SJSA1 (cell line): ENCODE results near the gene GPR146. TPM values are rescaled to one million over a fixed set of nuclear protein-coding genes. Genes with fewer than 3 reads are reported as not detected.
"Not testable (repeated sequence)": the region's sequence is repeated elsewhere in the genome, so short reads cannot be mapped to it uniquely, and the experiment has no call there.

Experiments
- DNase-seq, 2 experiments: peaks; one replicate each; pipeline ENCODE4 v3.0.0-alpha.2; 2015 to 2020; ENCODE audit warnings: low spot score in 2 of 2, low read depth in 1 of 2
- H3K27ac ChIP-seq: fragments of 250-450 bp; sonication (Bioruptor Pico); 2 replicates; pipeline ENCODE4 v1.5.1; 2020; ENCODE audit warnings: mild to moderate bottlenecking, moderate library complexity
- H3K27me3 ChIP-seq: fragments of 250-450 bp; sonication (Bioruptor Pico); replicated peaks from 2 replicates; pipeline ENCODE4 v1.5.1; 2020; ENCODE audit warnings: mild to moderate bottlenecking, moderate library complexity
- H3K36me3 ChIP-seq: fragments of 250-450 bp; sonication (Bioruptor Pico); 2 replicates; pipeline ENCODE4 v1.5.1; 2020; ENCODE audit warnings: mild to moderate bottlenecking
- H3K4me1 ChIP-seq: fragments of 250-450 bp; sonication (Bioruptor Pico); replicated peaks from 2 replicates; pipeline ENCODE4 v1.6.1; 2021; ENCODE audit warnings: mild to moderate bottlenecking
- H3K4me3 ChIP-seq: fragments of 250-450 bp; sonication (Bioruptor Pico); 2 replicates; pipeline ENCODE4 v1.5.1; 2020; ENCODE audit warnings: mild to moderate bottlenecking
- H3K9me3 ChIP-seq: fragments of 250-450 bp; sonication (Bioruptor Pico); replicated peaks from 2 replicates; pipeline ENCODE4 v1.5.1; 2020; ENCODE audit warnings: mild to moderate bottlenecking
- total RNA-seq: library from RNA; depleted of rRNA; stranded (reverse); fragments of >200 nt; shearing (Covaris generic); gene quantifications from 2 replicates; pipeline ENCODE4 v1.2.3, GENCODE V29; 2014; rRNA removed

GPR146 gene, protein sequence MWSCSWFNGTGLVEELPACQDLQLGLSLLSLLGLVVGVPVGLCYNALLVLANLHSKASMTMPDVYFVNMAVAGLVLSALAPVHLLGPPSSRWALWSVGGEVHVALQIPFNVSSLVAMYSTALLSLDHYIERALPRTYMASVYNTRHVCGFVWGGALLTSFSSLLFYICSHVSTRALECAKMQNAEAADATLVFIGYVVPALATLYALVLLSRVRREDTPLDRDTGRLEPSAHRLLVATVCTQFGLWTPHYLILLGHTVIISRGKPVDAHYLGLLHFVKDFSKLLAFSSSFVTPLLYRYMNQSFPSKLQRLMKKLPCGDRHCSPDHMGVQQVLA
- 0.08 and 0.72 TPM in 2 replicates for total RNA-seq

GRCh38 chr7:1044189-1045068 is at the start of gene GPR146:
Gene GPR146 (plus strand): TSS chr7:1044546. CDS start chr7:1057516, 12,970 bp downstream.
- 0 out of 2 replicates have a peak, but pooled peaks cover 2% of the 10 kb centered on the region for H3K36me3 ChIP-seq
- DNase-seq, result peak; percentile 64 to 96
- no peaks in the 10 kb centered on the region for H3K9me3 ChIP-seq
- H3K4me3 ChIP-seq, result peak within 1 kb of the TSS; percentile 54
- no peaks in the 10 kb centered on the region for H3K27me3 ChIP-seq
- H3K4me1 ChIP-seq, result peaks cover 21% of the 10 kb centered on the region
- H3K27ac ChIP-seq, result no peak within 1 kb of the TSS

GRCh38 chr7:994592-995308 is 49.6 kb upstream of the GPR146 start:
- Histone ChIP-seq H3K27me3 (no peaks in the 10 kb centered on the region), H3K36me3 (peaks cover 18% of the 10 kb centered on the region), H3K4me3 (no peak overlapping the region), H3K27ac (no peak overlapping the region), H3K4me1 (peaks cover 12% of the 10 kb centered on the region), H3K9me3 (no peaks in the 10 kb centered on the region)
- DNase-seq, result no peak

- H3K36me3 ChIP-seq, result peaks cover 18% of the 10 kb centered on the region
- peaks cover 12% of the 10 kb centered on the region for H3K4me1 ChIP-seq
- no peak overlapping the region for H3K4me3 ChIP-seq
- no peak for DNase-seq
- H3K27ac ChIP-seq, result no peak overlapping the region
- no peaks in the 10 kb centered on the region for H3K27me3 ChIP-seq
- H3K9me3 ChIP-seq, result no peaks in the 10 kb centered on the region
Measured at GRCh38 chr7:995571-995970, 48.8 kb upstream of the GPR146 start.

- H3K27ac ChIP-seq, result no peak overlapping the region
- DNase-seq, result no peak
- H3K9me3 ChIP-seq, result no peaks in the 10 kb centered on the region
- H3K4me3 ChIP-seq, result no peak overlapping the region
- peaks cover 12% of the 10 kb centered on the region for H3K4me1 ChIP-seq
- no peaks in the 10 kb centered on the region for H3K27me3 ChIP-seq
- peaks cover 18% of the 10 kb centered on the region for H3K36me3 ChIP-seq
Measured at GRCh38 chr7:996079-996872, 48.1 kb upstream of the GPR146 start.

DNA sequence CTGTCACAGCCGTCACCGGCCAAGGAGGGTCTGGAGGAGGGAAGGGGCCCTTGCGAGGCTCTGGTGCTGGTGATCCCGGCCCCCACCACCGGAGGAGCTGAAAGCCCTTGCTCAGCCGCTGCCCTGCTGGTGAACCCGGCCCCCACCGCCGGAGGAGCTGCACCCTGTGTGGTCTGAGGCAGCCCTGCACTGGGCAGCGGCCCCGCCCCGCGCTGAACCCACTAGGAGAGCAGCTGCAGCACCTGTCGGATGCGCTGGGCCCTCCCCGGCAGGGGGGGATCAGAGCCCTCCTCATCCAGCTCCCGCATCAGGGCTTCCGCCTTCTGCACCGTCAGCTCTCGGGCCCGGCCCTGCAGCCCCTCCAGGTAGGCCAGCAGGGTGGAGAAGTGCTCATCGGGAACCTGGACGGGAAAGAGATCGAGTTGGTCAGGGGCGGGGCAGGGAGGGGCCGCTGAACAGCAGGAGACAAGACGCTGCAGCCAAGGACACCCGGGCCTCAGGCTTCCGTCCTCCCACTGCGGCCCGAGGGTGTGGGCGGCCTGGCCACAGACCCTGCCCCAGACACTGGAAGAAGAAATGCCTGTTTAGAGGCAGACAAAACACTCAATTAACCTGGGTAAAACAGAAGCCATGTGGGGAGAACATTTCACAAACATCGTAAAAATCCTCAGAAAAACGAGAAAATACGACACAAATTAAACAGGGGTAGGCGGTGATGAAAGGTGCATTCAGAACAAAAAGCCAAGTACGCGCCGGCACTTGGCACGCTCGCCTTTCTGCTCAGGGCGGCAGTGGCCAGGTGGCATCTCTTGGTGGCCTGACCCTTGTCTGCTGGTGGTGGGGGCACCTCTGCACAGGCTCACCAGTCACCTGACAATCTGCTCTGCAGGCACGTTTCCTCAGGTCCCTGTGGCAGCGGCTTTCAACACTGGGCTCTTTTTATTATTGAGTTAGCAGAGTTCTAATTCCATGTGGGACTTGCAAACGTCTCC is 46.6 kb upstream of the GPR146 start:
- Histone ChIP-seq H3K4me1 (peaks cover 12% of the 10 kb centered on the region), H3K36me3 (peaks cover 18% of the 10 kb centered on the region), H3K4me3 (no peak overlapping the region), H3K27ac (no peak overlapping the region), H3K27me3 (no peaks in the 10 kb centered on the region), H3K9me3 (no peaks in the 10 kb centered on the region)
- DNase-seq, result peak in 1 of 2 experiments; percentile 75

DNA sequence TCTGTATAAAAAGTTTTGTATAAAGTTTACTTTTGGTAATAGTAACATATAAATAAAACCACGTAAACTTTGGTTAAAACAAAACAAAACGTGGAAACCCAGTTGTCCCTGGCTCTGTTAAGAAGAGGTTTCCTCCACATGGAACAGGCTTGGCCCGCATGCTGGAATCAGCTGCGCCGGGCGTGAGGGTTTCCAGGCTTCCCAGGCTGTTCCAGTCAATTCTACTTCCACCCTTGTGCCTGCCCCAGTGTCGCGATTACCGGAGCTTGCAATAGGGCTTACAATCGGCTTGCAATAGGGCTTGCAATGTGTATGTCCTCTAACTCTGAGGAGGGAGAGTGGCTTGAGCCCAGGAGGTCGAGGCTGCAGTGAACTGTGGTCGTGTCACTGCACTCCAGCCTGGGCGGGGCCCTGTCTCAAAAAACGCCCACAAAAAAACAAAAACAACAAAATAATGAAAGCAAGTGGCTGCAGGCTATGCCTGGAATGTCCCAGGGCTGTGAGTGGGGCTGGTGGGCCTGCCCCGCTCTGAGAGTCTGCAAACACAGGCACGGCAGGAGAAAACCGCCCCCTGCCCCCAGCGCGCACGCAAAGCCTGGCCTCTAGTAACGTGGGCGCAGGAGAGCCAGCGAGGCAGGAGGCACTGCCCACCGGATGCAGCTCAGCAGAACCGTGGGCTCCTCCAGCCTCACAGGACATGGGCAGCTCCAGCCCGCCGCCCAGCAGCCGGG is 45.0 kb upstream of the GPR146 start:
- peaks cover 12% of the 10 kb centered on the region for H3K4me1 ChIP-seq
- H3K36me3 ChIP-seq, result peaks cover 18% of the 10 kb centered on the region
- H3K9me3 ChIP-seq, result no peaks in the 10 kb centered on the region
- H3K27me3 ChIP-seq, result no peaks in the 10 kb centered on the region
- no peak overlapping the region for H3K4me3 ChIP-seq
- no peak overlapping the region for H3K27ac ChIP-seq
- no peak for DNase-seq

DNA sequence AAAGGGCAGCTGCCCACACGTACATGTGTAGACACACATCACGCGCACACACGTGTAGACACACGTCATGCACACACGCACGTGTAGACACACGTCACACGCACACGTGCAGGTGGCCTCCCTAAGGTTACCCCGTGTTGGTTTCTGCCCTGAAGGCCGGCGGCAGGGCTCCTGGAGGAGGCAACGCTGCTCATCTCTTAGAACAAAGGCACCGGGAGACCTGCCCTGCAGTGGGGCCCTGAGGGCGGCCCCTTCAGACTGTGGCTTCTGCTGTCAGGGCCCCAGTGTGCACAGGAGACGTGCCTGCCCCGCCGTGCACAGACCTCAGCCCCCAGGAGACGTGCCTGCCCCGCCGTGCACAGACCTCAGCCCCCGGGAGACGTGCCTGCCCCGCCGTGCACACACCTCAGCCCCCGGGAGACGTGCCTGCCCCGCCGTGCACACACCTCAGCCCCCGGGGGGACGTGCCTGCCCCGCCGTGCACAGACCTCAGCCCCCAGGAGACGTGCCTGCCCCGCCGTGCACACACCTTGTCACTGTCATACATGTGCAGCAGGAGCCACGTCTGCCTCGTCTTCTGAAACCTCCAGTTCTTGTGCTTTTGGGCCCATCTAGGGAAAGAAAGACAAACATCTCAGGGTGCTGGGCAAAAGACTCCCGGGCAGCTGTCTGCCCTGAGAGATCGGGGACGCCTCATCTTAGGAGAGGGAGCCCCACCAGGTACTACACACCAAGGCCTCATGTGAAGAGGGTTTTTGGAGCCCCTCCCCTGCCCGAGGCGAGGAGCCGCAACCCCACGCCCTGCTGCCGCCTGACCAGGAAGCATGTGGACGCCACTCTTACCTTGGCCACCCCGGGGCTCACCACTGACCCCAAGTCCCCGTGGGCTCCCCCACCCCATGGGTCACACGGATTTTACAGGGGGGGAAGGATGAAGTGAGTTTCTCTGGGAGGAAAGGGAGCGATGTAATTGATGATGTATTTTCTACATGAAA is 44.1 kb upstream of the GPR146 start:
- no peak overlapping the region for H3K27ac ChIP-seq
- no peaks in the 10 kb centered on the region for H3K9me3 ChIP-seq
- H3K4me1 ChIP-seq, result peaks cover 12% of the 10 kb centered on the region
- H3K36me3 ChIP-seq, result peaks cover 18% of the 10 kb centered on the region
- H3K27me3 ChIP-seq, result no peaks in the 10 kb centered on the region
- DNase-seq, result no peak
- no peak overlapping the region for H3K4me3 ChIP-seq

GRCh38 chr7:1001069-1001770 is 43.1 kb upstream of the GPR146 start:
- H3K27ac ChIP-seq, DNase-seq, H3K9me3 ChIP-seq: not testable (repeated sequence)

GRCh38 chr7:1002026-1002425 is 42.3 kb upstream of the GPR146 start:
- H3K36me3 ChIP-seq, result peaks cover 11% of the 10 kb centered on the region
- not testable (repeated sequence) for H3K4me3 ChIP-seq, H3K27ac ChIP-seq, DNase-seq, H3K4me1 ChIP-seq, H3K9me3 ChIP-seq, H3K27me3 ChIP-seq

More at GRCh38 chr7:1001069-1001770, 43.1 kb upstream of the GPR146 start:
- Histone ChIP-seq H3K36me3 (peaks cover 18% of the 10 kb centered on the region), H3K4me1 (peaks cover 12% of the 10 kb centered on the region)
- H3K4me3 ChIP-seq, H3K27me3 ChIP-seq: not testable (repeated sequence)

- not testable (repeated sequence) for H3K27ac ChIP-seq, H3K9me3 ChIP-seq, H3K4me3 ChIP-seq, H3K4me1 ChIP-seq, H3K27me3 ChIP-seq, DNase-seq
- peaks cover 11% of the 10 kb centered on the region for H3K36me3 ChIP-seq
Measured at GRCh38 chr7:1002445-1002844, 41.9 kb upstream of the GPR146 start.
